ENCODE results near the gene GJC2. TPM values are rescaled to one million over a fixed set of nuclear protein-coding genes. Genes with fewer than 3 reads are reported as not detected.

Gene GJC2
- polyA plus RNA-seq, 1 donor from 2014 or later, result 2.3 TPM

- peak overlapping the region; percentile 62 for H3K4me2 ChIP-seq (ENCODE audit: low read length)
- H4K20me1 ChIP-seq (ENCODE audit: insufficient read depth), result no peaks in the 10 kb centered on the region
- no peak overlapping the region for H2AFZ ChIP-seq (ENCODE audit: low read depth, low read length)
- peaks cover 3% of the 10 kb centered on the region for H3K36me3 ChIP-seq (ENCODE audit: insufficient read depth, low read length)
- no peak for TF ChIP-seq REST (IDR thresholded peaks at IDR 0.05; ENCODE audit: borderline replicate concordance)
- TF ChIP-seq CTCF (IDR thresholded peaks at IDR 0.05; ENCODE audit: poor library complexity, severe bottlenecking), result no peak
- TF ChIP-seq EP300 (conservative IDR thresholded peaks at IDR 0.05; ENCODE audit: poor library complexity, severe bottlenecking), result no peak
- no peak for TF ChIP-seq SMC3 (conservative IDR thresholded peaks at IDR 0.05; ENCODE audit: poor library complexity)
- no peak for TF ChIP-seq TAF1 (IDR thresholded peaks at IDR 0.05; ENCODE audit: low read depth)
- TF ChIP-seq EZH2 (IDR thresholded peaks at IDR 0.05; ENCODE audit: borderline replicate concordance, insufficient read depth, low read length, poor library complexity, severe bottlenecking), result no peak
- TF ChIP-seq POLR2AphosphoS5 (IDR thresholded peaks at IDR 0.05), result no peak
- no peak for TF ChIP-seq RAD21 (conservative IDR thresholded peaks at IDR 0.05)
- no peak for TF ChIP-seq MXI1 (conservative IDR thresholded peaks at IDR 0.05; ENCODE audit: poor library complexity, severe bottlenecking)
- no peaks in the 10 kb centered on the region for H3K27me3 ChIP-seq (ENCODE audit: insufficient read depth, low read depth, low read length)
- H3K27ac ChIP-seq (ENCODE audit: low read length), result no peak overlapping the region
- H3K9me3 ChIP-seq (ENCODE audit: low read length), result no peaks in the 10 kb centered on the region
- H3K4me3 ChIP-seq (ENCODE audit: low read length), result peak overlapping the region; percentile 85
- peaks cover 13% of the 10 kb centered on the region for H3K79me2 ChIP-seq (replicated peaks; ENCODE audit: insufficient read depth, low read length)
- no peaks in the 10 kb centered on the region for H3F3A ChIP-seq (ENCODE audit: insufficient read depth, low read length, poor library complexity, severe bottlenecking)
- H3K9ac ChIP-seq (ENCODE audit: low read length), result peak overlapping the region; percentile 92
- H3K9me2 ChIP-seq (ENCODE audit: insufficient read depth, low read length), result no peaks in the 10 kb centered on the region
These were observed 48.1 kb upstream of the GJC2 start for GRCh38 chr1:228101614-228101993.

- no peaks in the 10 kb centered on the region for H4K20me1 ChIP-seq (ENCODE audit: insufficient read depth)
- no peak for TF ChIP-seq REST (IDR thresholded peaks at IDR 0.05; ENCODE audit: borderline replicate concordance)
- TF ChIP-seq MXI1 (conservative IDR thresholded peaks at IDR 0.05; ENCODE audit: poor library complexity, severe bottlenecking), result no peak
- TF ChIP-seq EP300 (conservative IDR thresholded peaks at IDR 0.05; ENCODE audit: poor library complexity, severe bottlenecking), result no peak
- no peak for TF ChIP-seq RAD21 (conservative IDR thresholded peaks at IDR 0.05)
- TF ChIP-seq TAF1 (IDR thresholded peaks at IDR 0.05; ENCODE audit: low read depth), result no peak
- no peak for TF ChIP-seq POLR2AphosphoS5 (IDR thresholded peaks at IDR 0.05)
- TF ChIP-seq SMC3 (conservative IDR thresholded peaks at IDR 0.05; ENCODE audit: poor library complexity), result peak; percentile 24
- peak; percentile 30 for TF ChIP-seq CTCF (IDR thresholded peaks at IDR 0.05; ENCODE audit: poor library complexity, severe bottlenecking)
- no peak for TF ChIP-seq EZH2 (IDR thresholded peaks at IDR 0.05; ENCODE audit: borderline replicate concordance, insufficient read depth, low read length, poor library complexity, severe bottlenecking)
- peak overlapping the region; percentile 62 for H3K4me2 ChIP-seq (ENCODE audit: low read length)
- no peak overlapping the region for H2AFZ ChIP-seq (ENCODE audit: low read depth, low read length)
- H3K4me3 ChIP-seq (ENCODE audit: low read length), result peak overlapping the region; percentile 85
- no peaks in the 10 kb centered on the region for H3F3A ChIP-seq (ENCODE audit: insufficient read depth, low read length, poor library complexity, severe bottlenecking)
- peak overlapping the region; percentile 89 for H3K27ac ChIP-seq (ENCODE audit: low read length)
- H3K79me2 ChIP-seq (replicated peaks; ENCODE audit: insufficient read depth, low read length), result peaks cover 12% of the 10 kb centered on the region
- no peaks in the 10 kb centered on the region for H3K36me3 ChIP-seq (ENCODE audit: insufficient read depth, low read length)
- no peaks in the 10 kb centered on the region for H3K27me3 ChIP-seq (ENCODE audit: insufficient read depth, low read depth, low read length)
- H3K9me3 ChIP-seq (ENCODE audit: low read length), result no peaks in the 10 kb centered on the region
- no peaks in the 10 kb centered on the region for H3K9me2 ChIP-seq (ENCODE audit: insufficient read depth, low read length)
- peak overlapping the region; percentile 92 for H3K9ac ChIP-seq (ENCODE audit: low read length)
These were observed 47.5 kb upstream of the GJC2 start for GRCh38 chr1:228101994-228102790.

Measured in neural cell (in vitro differentiated cells).